Skin of body (tissue), 2 donors: ENCODE data around the gene RASA2. TPM values are rescaled to one million over a fixed set of nuclear protein-coding genes. Genes with fewer than 3 reads are reported as not detected.
"Not testable (repeated sequence)": the region's sequence is repeated elsewhere in the genome, so short reads cannot be mapped to it uniquely, and the experiment has no call there.

Experiments
- DNase-seq: peaks from one replicate; lab custom pipeline; 2025; lab: John Stamatoyannopoulos, UW
- total RNA-seq: library from RNA; depleted of rRNA; stranded (reverse); fragments of >200 nt; gene quantifications from one replicate; pipeline ENCODE4 v1.2.3, GENCODE V29; 2014

The RASA2 gene
- total RNA-seq, 1 donor from 2014 or later: 23.3 TPM

DNA sequence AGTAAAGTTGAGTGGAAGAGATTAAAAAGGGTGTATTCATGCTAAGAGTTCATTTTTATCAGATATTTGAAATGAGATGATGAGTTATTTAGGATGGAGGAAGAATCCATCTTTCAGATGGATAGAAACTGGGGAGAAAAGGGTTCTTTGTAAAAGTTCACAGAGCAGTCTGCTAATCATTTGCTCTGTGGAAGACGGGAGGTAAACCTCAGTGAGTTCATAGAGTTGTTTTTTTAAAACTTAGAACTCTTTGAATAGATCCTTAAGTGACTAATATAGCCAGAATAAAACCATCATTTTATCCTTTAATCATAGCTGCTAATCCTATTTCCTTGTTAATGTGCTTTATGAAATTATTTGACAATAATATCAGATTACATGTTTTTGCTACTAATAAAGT lies 5.1 kb downstream of the RASA2 start:
- DNase-seq: no peak

DNA sequence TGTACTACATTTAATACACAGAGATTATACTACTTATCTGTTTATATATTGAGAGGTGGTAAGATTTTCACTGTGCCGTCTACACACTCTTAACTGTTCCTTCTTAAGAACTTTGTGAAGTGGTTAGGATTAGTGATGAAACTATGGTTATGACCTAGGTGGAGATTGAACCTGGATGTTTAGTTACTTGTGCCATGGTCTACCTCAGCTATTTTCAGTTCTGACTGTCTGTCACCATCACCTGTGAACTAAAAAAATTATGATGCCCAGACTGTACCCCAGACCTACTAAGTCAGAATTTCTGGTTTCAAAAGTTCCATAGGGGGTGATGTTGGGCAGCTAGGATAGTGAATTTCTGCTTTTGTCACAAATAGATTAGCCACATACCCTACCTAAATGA lies 6.4 kb downstream of the RASA2 start:
- no peak for DNase-seq

DNA sequence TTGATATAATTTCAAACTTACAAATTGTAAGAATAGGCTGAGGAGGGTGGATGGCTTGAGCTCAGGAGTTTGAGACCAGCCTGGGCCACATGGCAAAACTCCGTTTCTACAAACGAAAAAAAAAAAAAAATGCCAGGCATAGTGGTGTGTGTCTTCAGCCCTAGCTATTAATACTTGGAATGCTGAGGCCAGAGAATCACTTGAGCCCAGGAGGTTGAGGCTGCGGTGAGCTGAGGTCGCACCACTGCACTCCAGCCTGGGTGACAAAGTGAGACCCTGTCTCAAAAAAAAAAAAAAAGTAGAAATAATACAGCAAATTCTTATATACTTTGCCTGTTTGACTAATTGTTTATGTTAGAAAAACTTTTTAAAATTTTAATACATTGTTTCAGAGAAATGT lies 10.8 kb downstream of the RASA2 start:
- DNase-seq: not testable (repeated sequence)

DNA sequence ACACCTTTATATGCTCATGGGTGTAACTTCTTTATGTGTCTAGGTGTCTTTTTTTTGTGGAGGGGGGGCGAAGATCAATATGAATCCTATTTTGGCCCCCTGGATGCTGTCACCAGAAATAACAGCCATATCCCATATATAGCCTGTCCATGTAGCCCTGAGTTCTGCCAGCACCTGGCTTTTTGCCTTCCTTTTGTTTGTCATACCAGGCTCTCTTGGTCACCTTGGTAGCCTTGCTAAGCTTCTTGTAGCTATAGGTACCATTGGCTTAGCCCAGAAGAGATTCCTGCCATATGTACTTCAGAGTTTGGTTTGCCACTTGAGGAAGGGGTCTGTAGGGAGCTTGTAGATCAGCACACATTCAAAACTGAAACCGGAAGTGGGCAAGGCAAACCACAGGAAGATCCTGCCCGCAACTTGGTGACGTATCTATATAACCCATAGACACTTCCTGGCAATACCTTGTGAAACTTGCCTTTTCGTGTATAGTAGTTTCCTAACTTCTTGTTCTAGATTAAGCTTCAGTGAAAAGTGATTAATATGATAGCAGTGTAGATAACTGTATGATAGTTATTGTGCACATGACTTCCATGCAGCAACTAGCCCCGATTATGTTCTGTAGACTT lies 11.9 kb downstream of the RASA2 start:
- no peak for DNase-seq

DNA sequence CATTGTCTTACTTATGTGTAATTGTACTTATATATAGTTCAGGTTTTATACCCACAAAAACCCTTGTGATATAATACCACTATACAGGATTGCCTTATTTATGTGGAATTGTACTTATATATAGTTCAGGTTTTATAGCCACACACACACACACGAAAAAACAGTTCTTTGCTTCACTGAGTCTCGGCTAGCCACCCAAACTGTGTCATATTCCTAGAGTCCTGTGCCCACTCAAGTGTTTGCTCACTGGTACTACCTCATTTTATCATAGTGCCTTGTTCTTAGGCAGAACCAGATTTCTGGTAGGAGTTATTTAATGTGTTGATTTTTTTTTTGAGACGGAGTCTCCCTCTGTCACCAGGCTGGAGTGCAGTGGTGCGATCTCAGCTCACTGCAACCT lies 12.5 kb downstream of the RASA2 start:
- no peak for DNase-seq

DNA sequence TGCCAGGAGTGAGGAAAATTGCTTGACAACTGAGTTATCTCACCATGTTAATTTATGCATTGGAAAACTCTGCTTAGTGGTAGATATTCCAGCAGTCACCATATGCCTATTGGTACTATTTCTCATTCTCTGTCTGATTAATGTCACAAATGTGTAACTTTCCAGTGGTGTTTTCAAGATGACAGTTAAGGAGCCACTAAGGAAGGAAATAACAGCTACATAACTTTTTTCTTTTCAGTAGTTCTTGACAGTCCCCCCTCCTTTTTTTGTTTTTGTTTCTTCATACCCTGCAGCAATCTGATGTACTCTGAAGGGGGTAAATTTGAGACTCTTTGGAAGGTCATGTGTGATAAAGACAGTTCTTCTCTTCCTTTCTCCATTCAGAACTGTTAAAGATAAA lies 13.1 kb downstream of the RASA2 start:
- DNase-seq: no peak

DNA sequence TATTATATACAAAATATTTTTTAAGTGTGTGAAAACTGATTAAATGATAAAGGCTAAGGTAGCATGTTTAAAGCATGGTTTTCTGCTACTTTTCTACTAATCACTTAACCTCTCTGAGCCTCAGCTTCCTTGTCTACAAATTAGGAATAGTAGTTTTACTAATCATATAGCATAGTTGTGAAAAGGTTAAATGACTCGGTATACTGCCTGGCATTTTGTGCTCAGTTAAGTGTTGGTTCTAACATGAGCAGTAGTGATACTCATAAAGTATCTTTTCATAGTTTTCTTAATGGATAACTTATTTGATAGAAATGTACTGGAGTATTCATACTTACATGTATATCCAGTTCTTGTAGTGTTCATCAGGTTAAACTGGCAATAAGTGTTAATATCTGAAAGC lies 13.6 kb downstream of the RASA2 start:
- DNase-seq: no peak

DNA sequence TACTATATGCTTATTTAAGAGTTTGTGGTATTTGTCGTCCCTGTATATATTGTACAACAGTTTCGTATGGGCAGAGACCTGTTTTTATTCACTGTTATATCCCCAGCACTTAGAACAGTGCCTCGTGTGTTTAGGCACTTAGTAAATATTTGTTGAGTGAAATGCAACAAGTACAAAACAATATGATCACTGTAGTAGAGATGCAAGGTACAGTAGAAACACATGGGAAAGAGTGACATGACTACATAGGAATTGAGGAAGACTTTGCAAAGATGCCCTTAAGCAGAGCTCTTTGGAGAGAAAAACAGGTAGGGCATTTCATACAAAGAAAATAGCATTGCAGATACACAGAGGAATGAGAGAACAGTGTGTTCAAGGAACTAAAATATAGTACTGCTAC lies 18.3 kb downstream of the RASA2 start:
- no peak for DNase-seq

DNA sequence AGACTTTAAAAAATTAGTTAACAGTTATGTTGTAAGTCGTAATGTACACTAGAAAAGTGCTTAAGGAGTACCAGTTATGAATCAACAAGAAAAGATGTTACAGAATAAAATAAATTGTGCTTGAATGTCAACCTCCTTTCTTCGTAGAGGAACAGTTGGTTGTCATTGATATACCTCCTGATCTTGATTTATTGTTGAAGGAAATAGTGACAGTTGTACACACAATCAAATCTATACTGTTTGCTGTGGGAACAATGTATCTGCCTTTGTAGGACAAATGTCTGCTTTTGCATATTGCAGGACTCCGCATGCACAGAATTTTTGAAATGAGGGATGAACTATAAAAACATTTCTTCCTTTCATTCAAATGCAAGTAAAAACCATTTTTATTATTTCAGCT lies 19.2 kb downstream of the RASA2 start:
- DNase-seq: no peak

DNA sequence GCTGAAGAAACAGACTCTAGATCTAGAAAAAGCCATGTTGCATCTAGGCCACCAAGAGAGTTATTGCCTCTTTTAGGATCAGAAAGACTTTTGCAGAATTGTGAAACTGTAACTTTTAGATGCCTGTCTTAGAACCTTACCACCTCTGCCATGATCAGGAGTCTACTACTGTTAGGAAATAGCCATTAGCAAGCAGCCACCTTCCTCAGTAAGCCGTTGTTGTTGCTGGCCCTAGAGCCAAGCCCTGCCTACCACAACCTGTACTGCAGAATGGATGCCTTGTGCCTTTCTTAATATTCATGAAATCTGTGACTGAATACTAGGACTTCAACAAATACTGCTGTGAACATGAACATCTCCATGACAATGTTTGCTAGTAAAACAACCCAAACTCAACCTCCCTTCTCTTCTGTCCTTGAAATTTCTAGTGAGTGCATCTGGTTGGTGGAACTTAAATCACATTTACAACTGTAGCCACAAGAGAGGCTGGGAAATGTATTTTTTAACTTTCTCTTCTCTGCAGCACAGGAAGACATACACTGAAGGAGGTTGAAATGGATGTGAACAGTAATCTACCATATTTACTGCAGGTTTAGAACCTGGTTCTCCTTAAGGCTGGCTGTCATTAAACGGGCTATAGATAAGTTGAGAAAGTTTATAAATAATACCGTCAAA lies 20.7 kb downstream of the RASA2 start:
- no peak for DNase-seq

DNA sequence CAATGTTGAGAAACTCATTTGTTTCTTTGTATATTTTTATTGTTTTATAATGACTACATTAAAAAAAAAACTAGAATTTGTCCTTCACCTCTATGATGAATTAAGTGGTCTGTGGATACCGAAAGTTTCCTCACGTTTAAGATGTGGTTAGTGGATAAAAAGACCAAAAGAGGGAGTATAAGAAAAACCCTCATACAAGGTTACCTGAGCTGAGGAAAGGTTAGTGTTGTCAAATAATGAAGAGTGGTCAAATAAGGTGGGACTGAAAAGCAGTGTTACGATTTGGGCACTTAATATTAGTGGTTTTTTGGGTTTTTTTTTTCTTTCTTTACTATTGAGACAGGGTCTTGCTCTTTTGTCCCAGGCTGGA lies 21.2 kb downstream of the RASA2 start:
- no peak for DNase-seq

DNA sequence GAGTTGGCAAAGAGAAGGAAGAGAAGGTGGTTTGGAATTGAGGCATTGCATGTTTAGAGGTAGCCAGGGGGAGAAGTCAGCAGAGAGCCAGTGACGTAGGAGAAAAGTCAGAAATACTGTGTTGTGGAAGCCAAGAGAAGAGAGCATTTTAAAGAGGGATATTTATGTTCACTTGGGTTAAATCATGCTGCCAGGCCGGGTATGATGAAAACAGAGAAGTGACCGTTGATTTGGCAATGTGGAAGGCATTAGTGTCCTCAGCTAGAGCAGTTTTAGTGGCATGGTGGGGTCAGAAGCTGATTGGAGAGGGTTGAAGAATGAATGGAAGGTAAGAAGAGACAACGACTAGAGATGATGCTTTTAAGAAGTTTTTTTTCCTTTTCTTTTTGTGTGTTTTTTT lies 24.5 kb downstream of the RASA2 start:
- DNase-seq: no peak

DNA sequence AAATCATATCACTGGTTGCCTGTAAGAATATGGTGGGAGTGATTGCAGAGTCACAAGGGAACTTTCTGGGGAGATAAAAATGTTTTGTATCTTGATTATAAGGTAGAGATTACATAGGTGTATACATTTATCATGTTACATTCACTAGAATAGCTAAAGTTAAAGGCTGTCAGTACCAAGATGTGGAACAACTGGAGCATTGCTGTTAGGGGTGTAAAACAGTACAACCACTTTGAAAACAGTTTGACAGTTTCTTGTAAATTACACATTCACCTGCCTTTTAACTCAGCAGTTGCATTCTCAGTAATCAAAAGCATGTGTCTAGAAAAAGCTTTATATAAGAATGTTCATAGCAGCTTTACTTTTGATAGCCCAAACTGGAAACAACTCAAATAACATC lies 27.6 kb downstream of the RASA2 start:
- DNase-seq: no peak

DNA sequence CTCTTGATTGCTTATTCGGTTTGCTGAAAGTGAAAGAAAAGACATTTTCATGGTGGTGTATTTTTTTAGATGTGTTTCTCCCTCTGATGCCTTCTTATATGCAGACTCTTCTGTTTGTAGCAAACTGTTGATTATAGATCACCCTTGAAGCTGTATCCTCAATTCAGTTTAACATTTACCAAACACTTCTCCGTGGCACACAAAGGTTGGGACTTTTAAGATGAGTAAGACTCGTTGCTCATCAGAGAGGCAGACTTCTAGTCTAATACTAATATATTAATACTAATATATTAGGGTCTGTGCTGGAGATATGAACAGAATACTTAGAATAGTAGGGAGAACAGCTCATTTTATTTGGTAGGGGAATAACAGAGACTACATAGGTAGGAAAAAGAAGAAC lies 32.8 kb downstream of the RASA2 start:
- no peak for DNase-seq

DNA sequence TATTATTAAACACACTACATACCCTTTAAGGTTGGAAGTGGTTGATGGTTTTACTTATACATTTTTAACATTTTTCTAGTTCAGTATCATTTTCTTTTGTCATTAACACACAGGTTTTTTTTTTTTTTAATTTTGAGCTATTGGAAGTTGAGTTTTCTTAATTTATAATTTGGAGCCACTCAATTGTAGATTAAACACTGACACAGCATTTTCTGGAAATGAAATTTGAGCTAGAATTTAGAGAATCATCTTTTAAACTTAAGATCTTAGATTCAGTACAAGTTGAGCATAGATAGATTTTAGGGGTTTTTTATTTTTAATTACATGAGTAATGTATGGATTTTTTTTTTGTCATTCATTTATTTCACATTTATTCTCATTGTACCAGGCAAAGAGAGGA lies 35.0 kb downstream of the RASA2 start:
- no peak for DNase-seq

DNA sequence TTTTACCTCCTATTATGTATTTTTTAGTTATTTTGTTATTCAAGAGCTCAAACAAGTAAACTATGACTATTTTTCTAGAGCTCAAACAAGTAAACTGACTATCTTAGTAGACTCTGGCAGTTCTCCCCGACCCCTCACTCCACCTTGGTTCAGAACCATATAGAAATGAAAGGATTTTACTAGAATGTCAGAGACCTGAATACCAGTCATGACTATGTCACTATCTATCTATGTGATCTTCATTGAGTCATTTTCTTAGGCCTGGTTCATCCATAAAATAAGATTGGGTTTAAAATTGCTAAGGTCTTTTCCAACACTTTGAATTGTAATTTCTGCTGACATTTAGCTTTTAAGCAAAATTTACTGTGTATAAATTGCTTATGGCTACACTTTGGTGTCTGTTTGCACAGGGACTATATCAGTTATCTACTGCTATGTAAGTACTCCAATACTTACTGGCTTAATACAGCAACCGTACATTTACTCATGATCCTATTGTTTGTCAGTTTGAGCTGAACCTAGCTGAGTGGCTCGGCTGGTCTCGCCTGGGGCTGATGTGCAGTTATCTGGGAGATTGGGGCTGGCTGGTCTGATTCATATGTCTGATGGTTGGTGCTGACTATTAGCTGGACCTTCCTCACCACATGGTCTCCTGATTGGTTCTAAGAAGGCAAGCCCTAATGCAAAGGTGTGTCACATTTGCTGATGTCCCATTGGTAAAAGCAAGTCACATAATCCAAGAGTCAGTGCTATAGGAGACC lies 37.0 kb downstream of the RASA2 start:
- no peak for DNase-seq

DNA sequence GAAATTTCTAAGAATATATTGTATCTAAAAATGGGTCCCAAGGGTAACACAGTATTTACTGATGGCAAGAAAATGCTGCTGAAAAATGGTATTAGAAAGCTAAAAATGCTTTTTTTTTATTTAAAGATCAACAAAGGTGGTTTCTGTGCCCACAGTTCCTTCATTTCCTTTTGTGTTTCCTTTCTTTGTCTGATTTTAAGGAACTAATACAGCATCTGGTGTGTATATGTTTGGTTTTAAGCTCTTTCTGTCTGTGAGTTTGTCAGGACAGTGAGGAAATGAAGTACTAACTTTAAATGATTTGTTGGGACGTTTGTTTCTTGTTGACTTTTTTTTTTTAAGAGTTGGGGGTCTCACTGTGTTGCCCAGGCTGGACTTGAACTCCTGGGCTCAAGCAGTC lies 38.2 kb downstream of the RASA2 start:
- DNase-seq: no peak

DNA sequence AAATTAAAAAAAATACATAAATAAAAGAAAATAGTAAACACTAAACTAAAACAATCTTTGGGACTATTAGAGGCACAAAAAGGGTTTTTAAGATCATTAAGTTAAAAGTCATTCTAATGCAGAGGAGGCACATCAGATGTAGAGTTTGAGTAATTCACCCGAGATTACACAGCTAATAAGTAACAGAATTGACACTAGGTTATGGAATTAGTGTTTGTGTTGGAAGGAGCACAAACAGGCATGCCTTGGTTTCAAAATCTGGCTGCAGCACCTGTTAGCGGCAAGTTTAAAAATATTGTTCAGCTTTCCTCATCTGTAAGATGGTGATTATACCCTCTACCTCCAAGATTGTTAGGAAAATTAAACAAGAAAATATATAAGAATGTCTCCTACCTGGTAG lies 39.0 kb downstream of the RASA2 start:
- DNase-seq: no peak

DNA sequence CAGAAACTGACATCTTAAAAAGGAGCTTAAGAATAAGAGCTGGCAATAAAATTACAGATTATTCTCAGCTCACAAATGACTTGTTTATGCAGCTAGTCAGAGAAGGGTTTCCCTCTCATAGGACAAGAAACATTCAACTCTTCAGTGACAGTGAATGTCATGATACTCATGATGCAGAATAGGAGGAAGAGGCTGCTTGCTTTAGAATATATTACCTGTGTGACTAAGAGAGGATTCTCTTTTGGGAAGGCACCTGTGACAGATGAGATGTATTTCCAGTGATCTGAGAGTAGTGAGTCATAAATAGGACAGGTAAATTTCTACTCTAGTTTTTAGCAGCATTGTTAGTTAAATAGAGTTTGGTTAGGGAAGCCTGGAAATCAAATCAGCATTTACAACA lies 39.9 kb downstream of the RASA2 start:
- DNase-seq: no peak

DNA sequence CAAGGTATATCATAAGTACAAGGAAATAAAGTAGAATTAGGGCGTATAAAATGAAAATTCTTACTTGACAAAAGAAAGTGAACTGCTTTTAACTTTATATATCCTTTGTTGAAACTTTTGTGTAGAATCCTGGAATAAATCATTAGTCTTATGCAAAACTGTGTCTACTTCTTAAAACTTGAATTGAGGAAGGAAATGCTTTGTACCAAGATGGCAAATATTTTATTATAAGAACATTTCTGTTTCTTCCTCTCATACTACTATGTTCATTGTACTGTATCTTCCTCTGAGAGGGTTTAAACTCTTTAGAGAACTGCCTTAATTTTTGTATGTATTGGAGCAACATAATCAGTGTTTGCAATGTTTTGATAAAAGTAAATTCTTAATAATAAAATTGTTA lies 42.0 kb downstream of the RASA2 start:
- DNase-seq: no peak

DNA sequence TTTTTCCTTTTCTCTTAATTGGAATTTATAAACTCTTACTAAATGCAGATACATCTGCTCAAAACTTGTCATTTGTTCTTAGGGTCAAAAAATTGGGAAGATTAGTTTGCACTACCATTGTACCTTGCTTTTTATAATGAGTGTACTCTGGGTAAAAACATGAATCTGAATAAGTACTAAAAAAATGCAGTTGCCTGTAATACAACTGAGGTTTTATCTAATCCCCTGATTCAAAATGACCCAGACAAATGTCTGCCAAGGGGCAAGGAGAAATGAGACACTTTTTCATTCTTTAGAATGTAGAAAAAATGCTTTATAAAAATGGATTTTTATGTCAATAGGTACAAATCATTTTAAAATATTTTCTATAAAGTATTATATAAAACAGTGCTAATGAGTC lies 42.4 kb downstream of the RASA2 start:
- no peak for DNase-seq

DNA sequence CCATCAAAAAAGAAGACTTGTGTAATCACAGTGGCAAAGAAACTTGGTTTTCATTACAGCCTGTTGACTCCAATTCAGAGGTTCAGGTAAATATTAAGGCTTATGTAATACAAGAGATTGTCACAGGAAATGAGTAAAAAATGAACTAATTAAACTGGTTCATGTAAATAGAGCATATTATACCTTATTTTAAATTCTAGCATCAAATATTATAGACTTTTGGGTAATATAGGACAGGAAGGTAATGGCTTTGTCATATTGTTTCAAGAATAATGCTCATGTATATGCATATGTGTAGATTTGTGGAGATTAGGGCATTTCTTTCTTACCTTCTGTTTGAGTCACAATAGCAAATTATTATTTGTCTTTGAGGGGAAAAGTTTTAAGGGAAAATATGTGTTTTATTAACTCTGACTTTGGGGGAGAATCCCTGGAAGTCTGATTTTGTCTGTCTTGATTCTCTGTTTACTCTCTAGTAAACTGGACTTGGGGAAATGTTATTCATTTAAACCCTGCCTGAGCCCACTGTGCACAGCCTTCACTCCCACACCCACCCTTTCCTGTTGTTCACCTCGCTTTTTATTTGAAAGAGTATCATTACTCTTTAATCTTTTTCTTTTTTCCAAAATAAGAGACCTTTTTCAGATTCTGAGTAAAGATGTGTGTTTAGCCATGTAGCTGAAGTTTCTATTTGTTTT lies 43.0 kb downstream of the RASA2 start:
- no peak for DNase-seq

DNA sequence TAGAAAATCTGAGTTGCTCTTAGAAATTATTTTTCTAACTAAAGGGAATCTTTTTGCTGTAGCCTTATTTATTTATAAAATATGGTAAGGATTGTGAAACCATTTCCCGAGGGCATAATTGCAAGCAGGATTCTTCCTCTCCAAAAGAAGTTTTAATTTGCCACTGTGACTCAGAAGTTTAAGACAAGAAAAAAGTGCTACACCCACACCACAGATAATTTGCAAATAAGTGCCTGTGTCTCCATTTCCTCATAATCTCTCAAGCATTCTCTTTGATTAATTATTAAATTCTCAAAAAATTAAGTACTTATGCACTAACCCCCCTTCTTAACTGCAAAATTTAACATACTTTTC lies 43.6 kb downstream of the RASA2 start:
- peak; percentile 14 for DNase-seq
